NCI-H128 (cell line): ENCODE results near the gene TMEM238L.
"Not testable (repeated sequence)": the region's sequence is repeated elsewhere in the genome, so short reads cannot be mapped to it uniquely, and the experiment has no call there.

Experiments used
- DNase-seq: peaks from one replicate; lab custom pipeline; 2025; ENCODE audit not compliant: unreplicated experiment; lab: John Stamatoyannopoulos, UW

Gene TMEM238L, protein sequence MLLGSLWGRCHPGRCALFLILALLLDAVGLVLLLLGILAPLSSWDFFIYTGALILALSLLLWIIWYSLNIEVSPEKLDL

DNA sequence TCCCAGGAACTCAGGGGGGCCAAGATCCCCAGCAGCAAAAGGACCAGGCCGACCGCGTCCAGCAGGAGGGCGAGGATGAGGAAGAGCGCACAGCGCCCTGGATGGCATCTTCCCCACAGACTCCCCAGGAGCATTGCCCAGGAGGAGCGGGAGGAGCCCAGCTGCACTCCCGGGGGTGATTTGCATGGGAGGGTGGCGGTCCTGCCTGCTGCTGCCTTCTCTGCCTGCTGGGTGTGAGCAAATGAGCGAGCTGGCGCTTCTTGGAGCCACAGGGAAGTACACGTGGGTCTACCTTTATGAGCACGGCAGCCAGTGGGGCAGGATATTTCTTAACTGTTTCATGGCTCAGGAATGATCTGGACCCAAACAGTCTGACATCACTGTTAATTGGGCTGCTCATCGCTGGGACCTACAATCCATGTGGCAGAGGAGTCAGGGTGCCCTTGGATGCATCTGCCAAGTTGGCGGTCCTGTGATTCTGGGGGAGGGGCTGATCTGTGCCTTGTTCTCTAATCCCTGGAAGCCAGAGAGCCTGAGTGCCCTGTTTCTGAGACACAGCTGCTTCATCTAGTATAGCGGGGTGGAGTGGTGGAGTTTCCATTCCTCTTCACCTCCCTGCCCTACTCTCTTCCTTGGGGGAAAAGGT, at the start of gene TMEM238L:
Gene TMEM238L, minus strand, starts transcription at position 270 of the 646 bp plus-strand sequence. Its CDS starts 136 bp downstream, at position 134.
- no peak for DNase-seq

DNA sequence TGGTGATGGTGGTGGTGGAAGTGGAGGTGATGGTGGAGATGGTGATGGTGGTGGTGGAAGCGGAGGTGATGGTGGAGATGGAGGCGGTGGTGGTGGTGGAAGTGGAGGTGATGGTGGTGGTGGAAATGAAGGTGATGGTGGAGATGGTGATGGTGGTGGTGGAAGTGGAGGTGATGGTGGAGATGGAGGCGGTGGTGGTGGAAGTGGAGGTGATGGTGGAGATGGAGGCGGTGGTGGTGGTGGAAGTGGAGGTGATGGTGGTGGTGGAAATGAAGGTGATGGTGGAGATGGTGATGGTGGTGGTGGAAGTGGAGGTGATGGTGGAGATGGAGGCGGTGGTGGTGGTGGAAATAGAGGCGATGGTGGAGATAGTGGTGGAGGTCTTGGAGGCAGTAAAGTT, 42.7 kb upstream of the TMEM238L start:
- DNase-seq, result not testable (repeated sequence)

DNA sequence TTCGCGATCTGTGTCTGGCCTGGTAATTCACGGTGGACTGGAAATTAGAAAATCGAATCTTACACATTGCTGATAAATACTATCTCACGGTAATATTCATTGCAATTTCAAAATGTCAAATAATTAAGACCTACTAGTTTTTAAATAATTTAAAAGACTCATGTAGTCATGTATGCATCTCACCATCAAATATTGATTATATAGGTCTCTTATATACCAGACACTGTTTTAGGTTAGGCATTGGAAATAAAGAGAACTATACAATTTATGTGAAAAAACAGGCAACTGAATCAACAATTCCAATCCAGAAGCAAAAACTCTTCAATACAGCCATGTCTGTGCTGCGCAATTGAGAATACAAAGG, 41.5 kb upstream of the TMEM238L start:
- DNase-seq, result no peak

DNA sequence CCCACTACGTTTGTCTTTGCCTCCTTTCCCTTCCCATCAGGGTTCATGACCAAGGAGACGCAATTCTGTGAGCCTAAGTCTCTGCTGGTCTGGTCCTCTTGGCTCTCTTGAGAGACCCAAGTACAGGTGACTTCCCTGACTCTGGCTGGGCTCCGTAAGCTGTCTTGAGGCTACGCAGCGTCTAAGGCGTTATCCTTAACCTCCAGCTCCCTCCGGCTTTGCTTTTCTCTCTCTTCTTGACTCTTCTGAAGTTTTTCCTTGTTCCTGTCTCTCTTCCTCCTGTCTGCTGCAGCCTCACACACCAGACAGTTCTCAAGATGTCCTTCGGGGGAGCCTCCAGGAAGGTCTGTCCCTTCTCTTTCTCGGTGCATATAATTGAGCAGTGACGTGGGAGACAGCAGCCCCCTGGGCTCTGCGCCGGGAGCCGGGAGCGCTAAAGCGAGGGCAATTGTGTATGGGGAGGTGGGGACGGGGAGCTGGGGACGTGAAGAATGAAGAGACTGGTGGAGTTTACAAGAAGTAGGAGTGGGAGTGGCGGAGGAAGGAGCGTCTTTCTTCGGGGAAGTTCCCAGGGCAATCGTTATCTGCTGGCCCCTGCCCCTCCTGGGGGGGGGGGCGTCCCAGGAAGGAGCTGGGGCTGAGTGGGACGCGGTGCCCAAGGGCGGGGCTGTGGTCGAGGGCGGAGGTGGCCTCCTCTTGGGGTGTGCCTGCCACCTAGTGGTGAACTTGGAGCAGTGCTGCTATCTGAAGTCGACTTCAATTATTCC, 40.9 kb upstream of the TMEM238L start:
- no peak for DNase-seq

DNA sequence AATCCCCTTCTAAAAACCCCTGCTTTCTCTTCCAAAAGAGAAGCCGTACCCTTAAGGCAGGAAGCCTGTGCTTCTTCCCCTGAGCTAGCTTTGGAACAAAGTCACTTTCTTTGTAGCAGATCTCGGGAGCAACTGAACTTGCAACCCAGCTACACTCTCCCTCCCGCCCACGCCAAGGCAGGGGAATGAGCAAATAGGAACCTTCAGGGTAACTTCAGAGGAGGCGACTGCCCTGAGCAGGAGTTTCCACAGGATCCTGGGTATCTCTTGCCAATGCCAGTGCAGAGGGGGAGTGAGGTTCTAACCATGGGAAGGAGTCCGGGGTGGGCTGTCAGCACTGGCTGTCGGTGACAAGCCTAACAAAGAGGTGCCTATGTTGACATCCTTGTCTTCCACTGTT, 39.9 kb upstream of the TMEM238L start:
- DNase-seq, result no peak

DNA sequence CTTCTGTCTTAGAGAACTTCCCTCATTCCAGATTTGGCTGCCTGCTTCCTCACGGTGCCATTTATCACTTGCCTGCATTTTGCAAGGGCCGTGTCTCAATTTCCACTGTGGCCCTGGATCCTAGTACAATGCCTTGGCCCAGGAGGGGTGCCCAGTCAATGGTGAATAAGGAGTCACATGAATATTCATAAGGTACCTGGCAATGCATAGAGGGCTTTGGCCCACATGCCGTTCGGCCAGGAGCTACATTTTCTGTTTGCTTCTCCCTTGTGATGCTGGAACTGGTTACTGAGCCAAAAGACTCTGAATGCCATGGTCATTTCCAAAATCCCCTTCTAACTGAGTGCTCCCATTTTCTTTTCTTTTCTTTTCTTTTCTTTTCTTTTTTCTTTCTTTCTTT, 38.8 kb upstream of the TMEM238L start:
- no peak for DNase-seq

DNA sequence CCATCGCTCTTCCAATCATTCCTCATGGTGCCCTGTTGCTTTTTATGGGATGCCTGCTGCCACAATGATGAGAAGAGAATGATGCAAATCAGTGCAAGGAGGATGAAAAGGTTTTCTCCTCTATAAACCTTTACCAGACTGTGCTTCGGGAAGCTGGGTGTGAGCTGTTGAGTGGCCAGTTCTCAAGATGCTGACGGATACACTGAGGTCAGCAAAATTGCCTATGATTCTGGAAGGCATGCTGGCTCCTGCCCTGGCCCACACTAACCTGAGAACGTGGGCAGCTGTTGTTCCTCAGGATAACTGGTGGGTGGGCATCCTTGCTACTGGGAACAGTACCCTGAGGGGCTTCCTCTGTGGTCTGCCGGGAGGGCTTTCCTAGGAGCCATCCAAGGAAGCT, 34.8 kb upstream of the TMEM238L start:
- DNase-seq, result no peak

DNA sequence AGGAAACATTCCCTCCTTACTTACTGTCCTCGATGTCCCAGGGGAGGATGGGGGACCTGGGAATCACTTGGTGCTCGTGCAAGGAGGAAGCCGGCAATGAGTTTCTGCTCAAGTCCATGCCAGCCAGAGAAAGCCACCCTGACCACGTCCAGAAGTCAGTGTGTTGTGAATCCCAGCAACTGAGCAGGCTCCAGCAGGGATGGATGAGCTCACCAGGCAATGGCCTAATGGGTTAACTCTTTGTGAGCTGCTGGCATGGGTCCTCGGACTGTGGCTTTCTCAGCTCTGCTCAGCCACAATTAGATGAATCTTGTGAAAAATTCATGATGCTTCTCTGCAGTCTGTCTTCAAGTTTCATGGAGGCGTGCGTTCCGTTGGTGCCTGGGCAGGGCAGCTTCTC, 34.0 kb upstream of the TMEM238L start, which contains the start of gene PIRT:
Gene PIRT, minus strand, starts transcription at position 167 of the 400 bp plus-strand sequence. CDS start 12,442 bp downstream, outside the sequence.
- DNase-seq, result no peak

DNA sequence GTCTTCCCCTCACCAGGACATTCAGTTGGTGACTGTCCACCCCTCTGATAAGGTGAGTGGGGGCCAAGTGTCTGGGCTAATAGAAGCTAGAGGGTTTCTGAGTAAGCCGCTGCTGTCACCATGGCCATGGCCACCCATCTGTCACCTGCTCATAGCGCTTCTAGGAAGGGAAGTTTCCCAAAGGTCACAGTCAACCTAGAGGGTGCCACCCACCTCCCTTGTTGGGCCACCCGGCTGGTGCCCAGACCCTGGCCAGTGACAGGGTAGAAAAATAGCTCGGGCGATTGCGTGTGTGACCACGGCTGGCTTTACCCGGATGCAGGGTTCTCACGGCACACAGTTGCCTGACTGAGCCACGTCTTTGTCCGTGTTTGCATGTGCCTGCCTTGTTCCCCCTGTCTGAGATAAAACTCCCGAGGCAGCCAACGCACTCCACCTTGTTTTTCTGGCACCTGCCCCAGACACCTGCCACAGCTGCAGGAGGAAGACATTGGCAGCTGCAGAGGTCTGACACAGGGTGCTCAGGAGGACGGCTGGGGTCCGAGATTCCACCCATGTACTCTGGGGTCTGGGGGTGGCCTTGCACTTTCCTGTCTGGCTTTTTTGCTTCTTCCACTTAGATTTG, 33.2 kb upstream of the TMEM238L start:
- no peak for DNase-seq

DNA sequence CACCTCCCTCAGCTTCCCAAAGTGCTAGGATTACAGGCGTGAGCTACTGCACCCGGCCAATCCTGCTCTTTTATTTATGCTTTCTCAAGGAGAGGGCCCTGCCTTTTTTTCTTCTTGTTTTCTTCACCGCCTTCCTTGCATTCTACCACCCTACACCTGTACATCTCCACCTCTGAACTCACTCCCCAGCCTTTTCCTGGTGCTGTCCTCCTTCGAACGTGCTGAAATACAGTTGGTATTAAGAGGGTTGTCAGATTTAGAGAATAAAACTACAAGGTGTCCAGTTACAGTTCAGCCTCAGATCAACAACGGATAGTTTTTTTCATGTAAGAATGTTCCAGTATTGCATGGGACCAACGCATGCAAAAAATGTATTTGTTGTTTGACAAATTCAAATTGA, 32.2 kb upstream of the TMEM238L start:
- no peak for DNase-seq

DNA sequence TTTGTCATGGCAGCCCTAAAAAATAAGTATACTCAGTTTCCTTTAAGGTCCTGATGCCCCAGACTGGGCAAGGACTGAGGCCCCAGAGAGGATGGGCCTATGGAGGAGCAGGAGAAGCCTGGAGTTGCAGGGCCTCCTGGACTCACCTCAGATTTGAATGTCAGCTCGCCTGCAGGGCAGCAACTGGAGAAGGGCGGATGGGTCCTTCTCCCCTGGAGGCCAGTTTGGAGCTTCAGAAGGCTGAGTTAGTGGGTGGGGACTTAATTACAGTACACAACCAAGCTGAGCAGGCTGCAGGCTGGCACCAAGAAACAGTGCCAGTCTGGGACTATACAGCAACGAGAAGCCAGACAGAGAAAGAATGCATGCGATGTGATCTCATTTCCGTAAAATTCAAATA, 27.8 kb upstream of the TMEM238L start:
- DNase-seq, result no peak

DNA sequence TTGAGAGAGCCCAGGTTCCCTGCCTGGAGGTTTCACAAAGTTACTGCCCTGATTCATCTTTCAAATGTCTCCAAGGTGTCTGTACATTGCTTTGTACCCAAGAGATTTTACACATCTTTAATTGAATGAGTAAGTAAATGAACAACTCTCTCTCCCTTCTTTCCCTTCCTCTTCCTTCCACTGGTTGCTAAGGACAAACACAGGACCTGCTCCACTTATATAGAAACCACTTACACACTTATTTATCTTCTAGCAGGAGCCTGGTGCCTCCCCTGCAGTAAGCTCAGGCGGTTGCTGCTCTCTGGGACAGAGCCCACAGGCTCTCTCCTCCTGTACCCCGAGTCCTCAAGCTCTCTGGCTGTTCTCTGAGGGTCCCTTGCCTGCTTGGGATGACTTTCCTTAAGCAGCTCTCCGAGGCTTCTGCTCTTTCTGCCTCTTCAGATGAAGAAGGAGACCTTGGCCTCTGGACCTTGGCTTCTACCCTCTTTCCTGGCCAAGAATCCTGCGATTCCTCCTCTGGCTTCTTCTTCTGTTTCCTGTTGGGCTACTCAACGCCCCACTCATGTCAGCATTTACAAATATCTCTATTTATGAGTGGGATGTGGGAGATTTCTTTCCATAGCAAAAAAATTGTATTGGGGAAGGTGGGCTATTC, 24.1 kb upstream of the TMEM238L start:
- DNase-seq, result no peak

DNA sequence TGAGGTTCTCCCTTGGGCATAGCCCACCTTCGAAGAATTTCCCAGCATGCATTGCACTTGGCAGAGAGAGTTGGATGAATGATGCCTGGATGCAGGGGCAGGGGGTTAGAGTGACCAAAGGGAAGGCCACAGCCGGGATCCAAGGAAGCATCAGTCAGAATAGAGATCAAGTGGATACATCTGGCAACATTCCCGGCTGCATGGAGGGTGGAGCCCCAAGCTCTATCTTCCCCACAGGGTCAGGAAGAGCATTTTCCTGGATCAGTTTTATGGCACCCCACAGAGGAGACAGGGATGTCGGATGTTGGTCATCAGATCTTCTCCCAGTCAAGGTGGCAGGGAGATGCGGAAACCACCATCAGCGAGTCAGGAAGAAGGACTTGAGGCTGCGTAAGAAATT, 21.0 kb upstream of the TMEM238L start:
- DNase-seq, result no peak

DNA sequence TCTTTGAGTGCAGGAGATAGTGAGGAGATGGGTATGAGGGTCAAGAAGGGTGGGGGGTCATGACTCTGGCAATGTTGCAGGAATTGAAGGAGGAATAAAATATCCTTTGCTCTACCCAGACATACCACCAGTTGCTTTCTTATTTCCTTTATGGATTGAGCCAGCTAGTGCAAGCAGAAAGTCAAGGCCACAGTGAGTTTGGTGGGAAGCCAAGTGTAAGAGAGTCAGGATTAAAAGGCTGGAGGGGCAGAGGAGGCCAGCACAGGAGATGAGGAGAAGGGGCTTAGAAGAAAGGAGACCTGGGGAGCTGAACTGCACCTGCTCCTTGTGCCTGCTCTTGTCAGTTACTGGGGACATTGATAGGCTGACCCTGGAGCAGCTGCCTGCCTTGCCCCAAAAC, 17.9 kb upstream of the TMEM238L start:
- DNase-seq, result no peak

DNA sequence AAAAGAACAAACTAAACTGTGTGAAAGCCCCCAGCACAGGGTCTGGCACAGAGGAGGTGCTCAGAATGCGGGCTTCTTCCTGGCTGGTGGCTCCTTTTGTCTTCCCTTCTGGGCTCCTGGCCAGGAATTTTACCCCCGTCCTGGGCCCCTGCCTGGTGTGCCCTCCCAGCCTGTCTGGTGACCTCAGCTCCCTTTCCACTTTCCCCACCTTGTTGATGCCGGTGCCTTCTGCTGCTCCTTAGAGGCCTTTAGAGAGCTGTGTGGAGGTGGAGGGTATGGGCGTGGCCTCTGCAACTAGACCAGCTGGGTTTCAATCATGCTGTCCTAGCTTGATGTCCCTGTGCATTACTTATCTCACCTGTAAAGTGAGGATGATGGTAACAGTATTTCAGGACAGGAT, 17.2 kb upstream of the TMEM238L start:
- no peak for DNase-seq

DNA sequence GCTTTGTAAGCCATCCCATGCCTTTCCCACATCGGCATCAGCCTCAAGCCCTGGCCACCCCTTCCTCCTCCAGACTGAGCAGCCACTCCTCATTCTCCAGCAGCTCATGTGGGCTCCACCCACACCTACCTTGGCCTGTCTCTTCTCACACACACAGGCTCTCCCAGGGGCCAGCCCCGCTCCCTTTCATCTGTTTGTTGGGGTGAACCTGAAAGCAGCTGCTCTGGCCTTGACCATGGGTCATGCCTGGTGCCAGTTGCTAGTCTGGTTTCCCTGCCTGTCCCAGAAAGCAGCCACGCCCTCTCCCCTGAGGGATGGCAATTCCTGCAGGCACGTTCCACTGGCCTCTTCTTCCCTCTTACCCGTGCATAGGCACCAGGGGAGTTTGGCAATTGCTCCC, 11.4 kb upstream of the TMEM238L start:
- DNase-seq, result no peak

DNA sequence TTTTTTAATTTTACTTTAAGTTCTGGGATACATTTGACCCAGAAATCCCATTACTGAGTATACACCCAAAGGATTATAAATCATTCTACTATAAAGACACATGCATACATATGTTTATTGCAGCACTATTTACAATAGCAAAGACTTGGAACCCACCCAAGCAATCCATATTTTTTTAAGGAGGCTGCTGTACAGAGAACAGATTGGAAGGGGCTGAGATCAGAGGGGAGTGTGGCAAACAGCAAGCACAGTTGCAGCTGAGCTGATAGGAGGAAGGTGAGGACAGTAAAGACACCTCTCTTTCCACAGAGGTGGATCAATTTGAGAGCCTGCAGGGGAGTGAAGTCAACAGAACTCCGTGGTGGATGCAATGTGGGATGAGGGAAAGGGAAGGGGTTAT, 10.2 kb upstream of the TMEM238L start:
- no peak for DNase-seq

DNA sequence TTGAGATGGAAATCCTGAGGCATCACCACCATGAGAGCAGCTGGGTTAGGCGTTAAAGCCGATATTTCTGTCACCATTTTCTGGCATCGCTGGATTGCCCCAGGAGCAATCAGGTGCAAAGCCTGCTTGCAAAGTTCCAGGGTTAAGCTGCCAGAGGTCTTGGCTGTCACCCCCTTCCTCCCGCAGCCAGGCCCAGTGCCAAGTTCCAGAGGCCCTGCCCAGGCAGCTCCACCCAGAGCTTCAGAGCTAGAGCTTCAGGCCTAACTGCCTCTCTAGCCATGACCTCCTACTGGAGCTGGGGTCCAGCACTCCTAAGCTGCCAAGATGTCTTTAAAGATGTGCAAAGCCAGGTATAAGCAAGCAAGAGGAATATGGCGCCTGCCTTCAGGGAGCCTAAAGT, 8.8 kb upstream of the TMEM238L start:
- no peak for DNase-seq

DNA sequence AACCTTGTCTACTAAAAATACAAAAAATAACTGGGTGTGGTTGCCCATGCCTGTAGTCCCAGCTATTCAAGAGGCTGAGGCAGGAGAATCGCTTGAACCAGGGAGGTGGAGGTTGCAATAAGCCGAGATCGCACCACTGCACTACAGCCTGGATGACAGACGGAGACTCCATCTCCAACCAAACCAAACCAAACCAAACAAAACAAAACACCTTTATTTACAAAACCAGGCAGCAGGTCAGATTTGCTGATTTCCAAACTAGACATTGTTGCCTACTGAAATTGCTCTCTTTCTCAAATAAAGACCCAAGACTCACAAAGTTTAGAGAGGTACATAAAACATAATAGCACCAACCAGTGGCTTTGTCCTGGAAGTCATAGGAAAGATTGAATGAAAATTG, 5.7 kb upstream of the TMEM238L start:
- DNase-seq, result no peak

DNA sequence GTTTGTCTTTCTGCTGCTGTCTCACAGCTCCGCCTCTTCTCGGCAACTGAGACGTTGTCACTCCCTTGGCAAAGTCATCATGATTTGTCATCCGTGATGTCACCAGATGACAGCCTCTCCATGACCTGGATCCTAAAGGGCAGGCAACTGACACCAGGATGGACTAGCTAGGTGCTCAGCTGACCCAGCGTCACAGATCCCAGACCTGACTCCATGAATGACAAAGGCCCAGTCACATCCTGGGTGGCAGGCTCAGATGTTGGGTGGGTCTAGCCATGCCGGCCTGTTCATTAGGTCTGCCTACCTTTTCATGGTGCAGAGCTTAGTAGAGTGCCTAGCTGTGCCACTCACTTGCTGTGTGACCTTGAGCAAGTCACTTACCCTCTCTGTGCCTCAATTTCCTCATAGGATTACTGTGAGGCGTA, 3.8 kb upstream of the TMEM238L start:
- DNase-seq, result no peak

DNA sequence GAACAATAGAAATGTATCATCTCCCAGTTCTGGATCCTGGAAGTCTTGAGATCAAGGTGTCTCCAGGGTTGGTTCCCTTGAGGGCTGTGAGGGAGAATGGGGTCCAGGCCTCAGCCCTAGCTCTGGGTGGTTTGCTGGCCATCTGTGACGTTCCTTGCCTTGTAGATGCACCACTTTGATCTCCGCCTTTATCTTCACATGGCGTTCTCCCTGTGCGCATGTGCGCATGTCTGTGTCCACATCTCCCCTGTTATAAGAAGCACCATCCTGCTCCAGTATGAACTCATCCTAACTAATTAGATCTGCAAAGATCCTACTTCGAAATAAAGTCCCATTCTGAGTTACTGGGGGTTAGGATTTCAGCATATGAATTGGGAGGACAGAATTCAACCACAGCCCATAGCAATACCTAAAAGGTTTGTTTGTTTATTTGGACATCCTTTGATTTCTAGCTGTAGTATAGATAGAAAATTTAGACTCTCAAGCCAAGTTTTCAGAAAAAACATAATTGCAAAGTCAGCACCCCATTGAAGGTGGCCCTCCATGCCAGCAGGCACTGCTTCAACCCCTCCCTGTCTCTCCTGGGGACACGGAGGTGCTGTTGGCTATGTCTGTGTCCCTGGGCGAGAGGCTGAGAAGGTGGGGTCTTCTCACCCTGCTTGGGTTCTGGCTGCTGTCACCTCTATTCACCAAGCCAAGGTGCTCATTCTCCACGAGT, 2.8 kb upstream of the TMEM238L start:
- DNase-seq, result no peak
